Mesothelial cell of epicardium (in vitro differentiated cells): Measurements from ENCODE around the gene HDAC8. TPM values are rescaled to one million over a fixed set of nuclear protein-coding genes. Genes with fewer than 3 reads are reported as not detected.

Source experiments
- DNase-seq, 2 experiments: peaks; one replicate each; pipeline ENCODE4 v3.0.0; 2021; ENCODE audit warnings: low spot score in 2 of 2; ENCODE audit not compliant: unreplicated experiment in 2 of 2
- H3K27ac Mint-ChIP-seq: 2 replicates; pipeline ENCODE4 v1.8.0; 2021; ENCODE audit warnings: mixed read lengths
- H3K27me3 Mint-ChIP-seq: 2 replicates; pipeline ENCODE4 v1.8.0; 2021; ENCODE audit warnings: low read depth, mixed read lengths
- H3K36me3 Mint-ChIP-seq: 2 replicates; pipeline ENCODE4 v1.8.0; 2021; ENCODE audit warnings: mixed read lengths
- H3K4me1 Mint-ChIP-seq: 2 replicates; pipeline ENCODE4 v1.8.0; 2021; ENCODE audit warnings: mixed read lengths
- H3K4me3 Mint-ChIP-seq: 2 replicates; pipeline ENCODE4 v1.8.0; 2021; ENCODE audit warnings: mild to moderate bottlenecking, moderate library complexity, mixed read lengths
- H3K9me3 Mint-ChIP-seq: 2 replicates; pipeline ENCODE4 v1.8.0; 2021; ENCODE audit warnings: mixed read lengths
- CTCF ChIP-seq: fragments of 200-600 bp; sonication (generic); IDR thresholded peaks from one replicate; pipeline ENCODE4 v1.5.0; 2021; ENCODE audit warnings: antibody characterized with exemption; ENCODE audit not compliant: unreplicated experiment
- total RNA-seq: library from RNA; stranded (reverse); gene quantifications from 3 replicates; pipeline ENCODE4 v1.2.1, GENCODE V29; 2021

The HDAC8 gene
- total RNA-seq, 1 donor from 2014 or later = 50.0 TPM

GRCh38 chrX:72282302-72282701 lies 290.3 kb downstream of the HDAC8 start:
- Mint-ChIP-seq H3K4me3 (no peak overlapping the region), H3K27me3 (peaks cover 16% of the 10 kb centered on the region), H3K36me3 (no peaks in the 10 kb centered on the region), H3K4me1 (no peaks in the 10 kb centered on the region), H3K27ac (no peak overlapping the region), H3K9me3 (peaks cover 9% of the 10 kb centered on the region)
- DNase-seq = no peak
- TF ChIP-seq CTCF = no peak

- peaks cover 16% of the 10 kb centered on the region for H3K27me3 Mint-ChIP-seq
- H3K4me1 Mint-ChIP-seq = peaks cover 8% of the 10 kb centered on the region
- H3K27ac Mint-ChIP-seq = no peak overlapping the region
- H3K36me3 Mint-ChIP-seq = peaks cover 3% of the 10 kb centered on the region
- no peak for DNase-seq
- H3K4me3 Mint-ChIP-seq = no peak overlapping the region
- H3K9me3 Mint-ChIP-seq = peaks cover 9% of the 10 kb centered on the region
- TF ChIP-seq CTCF = no peak
These were observed 292.3 kb downstream of the HDAC8 start for GRCh38 chrX:72280321-72280845.

Other genes with a start within 250 kb of the HDAC8 start
- 12.9 to 13.6 TPM (median 13.0 TPM) in 3 replicates for gene PHKA1, start 141.5 kb upstream of the HDAC8 start, total RNA-seq
- gene DMRTC1B, start 204.0 kb upstream of the HDAC8 start, total RNA-seq = 5.7 to 6.1 TPM (median 6.1 TPM) in 3 replicates
- gene FAM236B, start 209.8 kb upstream of the HDAC8 start, total RNA-seq = not detected in 3 replicates
- not detected in 3 replicates for gene FAM236D, start 235.4 kb upstream of the HDAC8 start, total RNA-seq